Neutrophil (primary cell): ENCODE measurements around the gene CPN1.
A peak's percentile ranks its signal among the peaks of the same experiment; 100 is the strongest.

Source experiments
- H3K27ac ChIP-seq: fragments of 200-600 bp; sonication (generic); 2 replicates; pipeline ENCODE4 v1.5.1; 2016; ENCODE audit warnings: mild to moderate bottlenecking, moderate library complexity
- H3K27me3 ChIP-seq: fragments of 200-600 bp; sonication (generic); 2 replicates; pipeline ENCODE4 v1.6.0; 2016; ENCODE audit warnings: mild to moderate bottlenecking
- H3K36me3 ChIP-seq: fragments of 200-600 bp; sonication (generic); 2 replicates; pipeline ENCODE4 v1.5.1; 2017
- H3K4me1 ChIP-seq, 2 experiments: fragments of 200-600 bp in 1 of 2; sonication (generic) in 1 of 2; 1 replicate in 1 of 2; 2 replicates in 1 of 2; pipeline versions ENCODE4 v1.5.1 to v1.6.1; 2013 to 2016; ENCODE audit warnings: low read depth in 1 of 2, low read length in 1 of 2, mild to moderate bottlenecking in 1 of 2, moderate library complexity in 1 of 2; ENCODE audit not compliant: control insufficient read depth in 1 of 2, insufficient read depth in 1 of 2
- H3K4me3 ChIP-seq, 2 experiments: fragments of 200-600 bp in 1 of 2; sonication (generic) in 1 of 2; 1 replicate in 1 of 2; 2 replicates in 1 of 2; pipeline ENCODE4 v1.5.1; 2013 to 2016; ENCODE audit warnings: low read depth in 1 of 2, low read length in 1 of 2, mild to moderate bottlenecking in 1 of 2, moderate library complexity in 1 of 2
- H3K9me3 ChIP-seq: fragments of 200-600 bp; sonication (generic); 2 replicates; pipeline ENCODE4 v1.5.1; 2016
- CTCF ChIP-seq: fragments of 200-600 bp; sonication (generic); IDR thresholded peaks from 2 replicates; pipeline ENCODE4 v1.5.1; 2016; ENCODE audit warnings: antibody characterized with exemption

CPN1 gene

GRCh38 chr10:100000109-100000644 is 81.5 kb downstream of the CPN1 start:
- no peak for TF ChIP-seq CTCF
- Histone ChIP-seq H3K36me3 (peaks cover 12% of the 10 kb centered on the region), H3K9me3 (no peaks in the 10 kb centered on the region), H3K27ac (no peak overlapping the region), H3K27me3 (no peaks in the 10 kb centered on the region), H3K4me3 (no peak overlapping the region), H3K4me1 (peaks cover 4 to 6% of the 10 kb centered on the region in 2 experiments)

GRCh38 chr10:99999319-100000108 is 82.2 kb downstream of the CPN1 start:
- Histone ChIP-seq H3K4me3 (no peak overlapping the region), H3K36me3 (peaks cover 12% of the 10 kb centered on the region), H3K27ac (no peak overlapping the region), H3K9me3 (no peaks in the 10 kb centered on the region), H3K4me1 (peaks cover 10 to 13% of the 10 kb centered on the region in 2 experiments), H3K27me3 (no peaks in the 10 kb centered on the region)
- TF ChIP-seq CTCF = no peak

GRCh38 chr10:99998889-99999288 is 82.8 kb downstream of the CPN1 start:
- H3K36me3 ChIP-seq = peaks cover 12% of the 10 kb centered on the region
- H3K4me3 ChIP-seq = no peak overlapping the region
- peaks cover 17 to 19% of the 10 kb centered on the region in 2 experiments for H3K4me1 ChIP-seq
- H3K27ac ChIP-seq = no peak overlapping the region
- no peaks in the 10 kb centered on the region for H3K27me3 ChIP-seq
- no peak for TF ChIP-seq CTCF
- no peaks in the 10 kb centered on the region for H3K9me3 ChIP-seq

- Histone ChIP-seq H3K27me3 (no peaks in the 10 kb centered on the region), H3K9me3 (no peaks in the 10 kb centered on the region), H3K4me3 (no peak overlapping the region), H3K36me3 (peaks cover 12% of the 10 kb centered on the region), H3K27ac (no peak overlapping the region), H3K4me1 (peaks cover 26 to 28% of the 10 kb centered on the region in 2 experiments)
- no peak for TF ChIP-seq CTCF
Observed at GRCh38 chr10:99996671-99997648, 84.7 kb downstream of the CPN1 start.

GRCh38 chr10:99995713-99996112 is 86.0 kb downstream of the CPN1 start:
- no peak for TF ChIP-seq CTCF
- Histone ChIP-seq H3K27me3 (no peaks in the 10 kb centered on the region), H3K9me3 (no peaks in the 10 kb centered on the region), H3K27ac (peak overlapping the region; percentile 89), H3K36me3 (peaks cover 12% of the 10 kb centered on the region), H3K4me3 (no peak overlapping the region), H3K4me1 (peaks cover 26 to 28% of the 10 kb centered on the region in 2 experiments)
